HepG2 (cell line): Measurements from ENCODE around the gene PDE3B. TPM values are rescaled to one million over a fixed set of nuclear protein-coding genes. Genes with fewer than 3 reads are reported as not detected.

Experiments used
- ATAC-seq: fragments of 200-7000 bp; cut with Tn5 transposase; 3 replicates; pipeline ENCODE4 v1.9.1; 2020; ENCODE audit warnings: mild to moderate bottlenecking, moderate library complexity
- BruUV-seq: library from RNA; stranded (reverse); fragments of 400-500 nt; replicated peaks from 2 replicates; lab custom pipeline; 2021; lab: Mats Ljungman, UMichigan
- CTCF ChIA-PET: fragments of 300-600 bp; formaldehyde crosslinking; extraction: SDS; loops from one replicate; lab custom pipeline; 2021; ENCODE audit warnings: low total read pairs, inconsistent platforms, low intra/inter-chr PET ratio; lab: Yijun Ruan, JAX
- POLR2A ChIA-PET: fragments of 350-600 bp; sonication (Branson Sonifier 250); formaldehyde crosslinking; loops from one replicate; lab custom pipeline; 2020; ENCODE audit warnings: antibody characterized with exemption, inconsistent platforms; lab: Yijun Ruan, JAX
- DNase-seq: peaks from one replicate; pipeline ENCODE4 v3.0.0-alpha.2; 2015; ENCODE audit warnings: low spot score
- FAIRE-seq: peaks from 3 replicates; lab custom pipeline; 2011; peaks lifted over from hg19 to GRCh38; lab: Jason Lieb, UNC
- H2AFZ ChIP-seq: one replicate; pipeline ENCODE4 v1.6.1; 2011; ENCODE audit warnings: low read length, inconsistent platforms
- H3K27ac ChIP-seq: fragments of 300-600 bp; 3 replicates; pipeline ENCODE4 v1.8.0; 2011; ENCODE audit warnings: mixed run types, mild to moderate bottlenecking, mixed read lengths, low read length, inconsistent platforms; ENCODE audit not compliant: insufficient read depth; ENCODE audit errors: extremely low read length
- H3K27me3 ChIP-seq, 2 experiments: fragments of 200-600 bp in 1 of 2; 2 replicates in 1 of 2; 3 replicates in 1 of 2; pipeline versions ENCODE4 v1.6.0 to v1.8.0; 2011; ENCODE audit warnings: low read length in 2 of 2, mild to moderate bottlenecking in 2 of 2, moderate library complexity in 2 of 2, inconsistent platforms in 1 of 2; ENCODE audit not compliant: insufficient read depth in 2 of 2, control insufficient read depth in 1 of 2
- H3K36me3 ChIP-seq, 2 experiments: fragments of 200-600 bp in 1 of 2; replicated peaks in 1 of 2; 2 replicates in 1 of 2; 3 replicates in 1 of 2; pipeline versions ENCODE4 v1.5.1 to v1.8.0; 2011; ENCODE audit warnings: low read length in 2 of 2, inconsistent platforms in 1 of 2; ENCODE audit not compliant: insufficient read depth in 2 of 2, control insufficient read depth in 1 of 2
- H3K4me1 ChIP-seq: 2 replicates; pipeline ENCODE4 v1.5.1; 2012; ENCODE audit warnings: low read length, inconsistent platforms; ENCODE audit not compliant: insufficient read depth
- H3K4me2 ChIP-seq: 2 replicates; pipeline ENCODE4 v1.6.0; 2011; ENCODE audit warnings: low read depth, low read length, inconsistent platforms
- H3K4me3 ChIP-seq, 3 experiments: fragments of 200-600 bp in 1 of 3; sonication (generic), shearing (Covaris generic) in 1 of 3; replicated peaks in 1 of 3; 2 replicates each; pipeline ENCODE4 v1.5.1; 2011 to 2016; ENCODE audit warnings: low read length in 3 of 3, inconsistent platforms in 2 of 3, low read depth in 2 of 3, mild to moderate bottlenecking in 2 of 3, control low read depth in 1 of 3, mixed read lengths in 1 of 3; ENCODE audit not compliant: insufficient read depth in 1 of 3
- H3K79me2 ChIP-seq: one replicate; pipeline ENCODE4 v1.6.1; 2011; ENCODE audit warnings: low read length, inconsistent platforms; ENCODE audit not compliant: insufficient read depth
- H3K9ac ChIP-seq: 2 replicates; pipeline ENCODE4 v1.6.0; 2011; ENCODE audit warnings: mild to moderate bottlenecking, low read depth, low read length, inconsistent platforms; ENCODE audit not compliant: insufficient read depth
- H3K9me3 ChIP-seq: 2 replicates; pipeline ENCODE4 v1.5.1; 2012; ENCODE audit warnings: mild to moderate bottlenecking, low read length
- H4K20me1 ChIP-seq: 2 replicates; pipeline ENCODE4 v1.6.0; 2011; ENCODE audit warnings: inconsistent platforms, mild to moderate bottlenecking, low read length, moderate library complexity; ENCODE audit not compliant: insufficient read depth
- DMAP1 ChIP-seq: IDR thresholded peaks from 2 replicates; pipeline ENCODE4 v1.6.1; 2016
- KDM5B ChIP-seq: sonication (generic); formaldehyde crosslinking; IDR thresholded peaks from 2 replicates; pipeline ENCODE4 v1.4.0; 2020; ENCODE audit warnings: missing genetic modification reagents, mild to moderate bottlenecking, borderline replicate concordance
- NCOA1 ChIP-seq: sonication (generic); formaldehyde crosslinking; IDR thresholded peaks from 2 replicates; pipeline ENCODE4 v1.9.0; 2021; ENCODE audit warnings: missing genetic modification reagents
- NR3C1 ChIP-seq: sonication (generic); formaldehyde crosslinking; IDR thresholded peaks from 2 replicates; pipeline ENCODE4 v1.4.0; 2020; ENCODE audit warnings: missing genetic modification reagents
- SMYD3 ChIP-seq: sonication (generic); formaldehyde crosslinking; IDR thresholded peaks from 2 replicates; pipeline ENCODE4 v1.8.1; 2023; ENCODE audit warnings: mild to moderate bottlenecking, missing genetic modification reagents
- SNAPC4 ChIP-seq: sonication (generic); formaldehyde crosslinking; IDR thresholded peaks from 2 replicates; pipeline ENCODE4 v1.4.0; 2020; ENCODE audit warnings: mild to moderate bottlenecking, missing genetic modification reagents
- TAF1 ChIP-seq: sonication (generic); formaldehyde crosslinking; IDR thresholded peaks from 2 replicates; pipeline ENCODE4 v1.4.0; 2020; ENCODE audit warnings: missing genetic modification reagents
- TGIF2 ChIP-seq: IDR thresholded peaks from 2 replicates; pipeline ENCODE4 v1.6.1; 2016; ENCODE audit warnings: control low read depth, missing compliant biosample characterization
- WIZ ChIP-seq: sonication (generic); formaldehyde crosslinking; IDR thresholded peaks from 2 replicates; pipeline ENCODE4 v1.5.1; 2020; ENCODE audit warnings: mild to moderate bottlenecking, missing genetic modification reagents
- XBP1 ChIP-seq: sonication (generic); formaldehyde crosslinking; IDR thresholded peaks from 2 replicates; pipeline ENCODE4 v1.5.0; 2020; ENCODE audit warnings: missing genetic modification reagents
- ZBTB8A ChIP-seq: sonication (generic); formaldehyde crosslinking; IDR thresholded peaks from 2 replicates; pipeline ENCODE4 v1.4.0; 2020; ENCODE audit warnings: mild to moderate bottlenecking, low read depth, missing genetic modification reagents, borderline replicate concordance
- ZNF264 ChIP-seq: sonication (generic); formaldehyde crosslinking; IDR thresholded peaks from 2 replicates; pipeline ENCODE4 v1.4.0; 2020; ENCODE audit warnings: missing genetic modification reagents
- ZNF326 ChIP-seq: sonication (generic); formaldehyde crosslinking; IDR thresholded peaks from 2 replicates; pipeline ENCODE4 v1.4.0; 2020; ENCODE audit warnings: missing genetic modification reagents, borderline replicate concordance
- ZNF7 ChIP-seq: IDR thresholded peaks from 2 replicates; pipeline ENCODE4 v1.6.1; 2016; ENCODE audit warnings: missing biosample characterization, missing genetic modification reagents
- ZNF773 ChIP-seq: sonication (generic); formaldehyde crosslinking; IDR thresholded peaks from 2 replicates; pipeline ENCODE4 v1.4.0; 2020; ENCODE audit warnings: missing genetic modification reagents, borderline replicate concordance
- WGBS: methylation state at CpG from one replicate; pipeline ENCODE4 v1.1.6; 2017; ENCODE audit warnings: low lambda C conversion rate; 5-methylcytosine and 5-hydroxymethylcytosine counted together
- in situ Hi-C: cut with HindIII; loops from 2 replicates; pipeline ENCODE4 v1.10.0; 2017; ENCODE audit warnings: low pct_unique_long_range_greater_than_20kb; ENCODE audit not compliant: extremely low pct_ligation_motif_present
- intact Hi-C: fragments of 100-400 bp; cut with micrococcal nuclease; formaldehyde crosslinking; loops from one replicate; pipeline ENCODE4 v1.10.0; 2022; ENCODE audit not compliant: unreplicated experiment
- polyA plus RNA-seq, 8 experiments: library from polyadenylated mRNA; depleted of rRNA in 3 of 8; stranded (reverse) in 7 of 8; unstranded in 1 of 8; fragments of >200 nt; fragmentation: Illumina TruSeq in 4 of 8; extraction: Trizol in 4 of 8; gene quantifications; 2 replicates each; pipeline versions ENCODE4 v1.2.1 to v1.2.3, GENCODE V29; 2011 to 2016; ENCODE audit warnings: low read depth in 4 of 8, missing spikeins in 1 of 8, mixed read lengths in 1 of 8; ENCODE audit not compliant: insufficient read depth in 1 of 8
- total RNA-seq, 5 experiments: library from RNA; depleted of rRNA; stranded (reverse); fragments of >200 nt; fragmentation: Illumina TruSeq; extraction: Trizol; gene quantifications; 2 replicates each; pipeline ENCODE4 v1.2.3, GENCODE V29; 2016; ENCODE audit warnings: low read depth in 1 of 5
- TF ChIP-seq, protein P1 (sequence below): sonication (generic); formaldehyde crosslinking; IDR thresholded peaks from 2 replicates; pipeline ENCODE4 v1.8.1; 2023; ENCODE audit warnings: missing genetic modification reagents, mild to moderate bottlenecking, borderline replicate concordance

PDE3B gene
- total and polyA plus RNA-seq, 2 of the 13 experiments (the other 11 are each of a cell fraction or from before 2014, with no cell fraction given), result 14.1 to 26.5 TPM

DNA sequence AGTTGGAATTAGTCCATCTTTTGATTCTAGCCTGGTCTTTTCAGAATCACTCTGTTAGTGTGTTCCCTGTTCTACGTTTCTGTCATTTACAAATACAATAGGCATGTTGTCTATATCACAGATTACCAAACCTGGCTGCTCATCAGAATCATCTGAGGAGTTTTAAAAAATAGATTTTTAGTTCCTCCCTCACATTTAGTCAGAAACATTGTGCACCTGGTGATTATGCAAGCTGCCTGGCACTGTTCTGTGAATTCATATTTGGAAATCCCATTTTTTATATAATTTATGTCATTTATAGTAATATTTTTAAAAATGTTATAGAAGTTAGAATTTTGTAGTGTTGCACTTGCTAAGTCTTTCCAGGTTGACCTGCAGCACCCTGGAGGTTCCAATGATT lies 107.3 kb downstream of the PDE3B start:
- intact Hi-C loops (no loop called here), in situ Hi-C loops (no loop called here)
- H3K9ac ChIP-seq, result no peak overlapping the region
- H3K27ac ChIP-seq, result no peak overlapping the region
- CTCF ChIA-PET, result no interaction called here
- H3K4me1 ChIP-seq, result no peaks in the 10 kb centered on the region
- DNase-seq (no peak), FAIRE-seq (no peak), ATAC-seq (no peak)
- no peak overlapping the region for H3K4me2 ChIP-seq
- H3K4me3 ChIP-seq, result no peak overlapping the region
- H3K79me2 ChIP-seq, result peaks cover 11% of the 10 kb centered on the region
- H4K20me1 ChIP-seq, result no peaks in the 10 kb centered on the region
- WGBS, result 92% methylated on average over 1 of the region's 1 CpG
- POLR2A ChIA-PET, result no interaction called here
- no peaks in the 10 kb centered on the region for H3K36me3 ChIP-seq
- H2AFZ ChIP-seq, result no peak overlapping the region
- no peaks in the 10 kb centered on the region for H3K9me3 ChIP-seq
- no peaks in the 10 kb centered on the region for H3K27me3 ChIP-seq
- no peak for TF ChIP-seq NR3C1 (CRISPR knock-in tag)
- no peak for TF ChIP-seq KDM5B (CRISPR knock-in tag)
- no TSS peak for BruUV-seq

GRCh38 chr11:14751975-14752407 lies 108.4 kb downstream of the PDE3B start:
- no peaks in the 10 kb centered on the region for H4K20me1 ChIP-seq
- FAIRE-seq (no peak), DNase-seq (no peak), ATAC-seq (no peak)
- in situ Hi-C loops, result no loop called here
- H3K79me2 ChIP-seq, result peaks cover 13% of the 10 kb centered on the region
- H3K9me3 ChIP-seq, result no peaks in the 10 kb centered on the region
- no peak overlapping the region for H3K4me2 ChIP-seq
- no peak overlapping the region for H2AFZ ChIP-seq
- no peaks in the 10 kb centered on the region for H3K4me1 ChIP-seq
- POLR2A ChIA-PET, result no interaction called here
- no TSS peak for BruUV-seq
- no peaks in the 10 kb centered on the region for H3K27me3 ChIP-seq
- no peaks in the 10 kb centered on the region for H3K36me3 ChIP-seq
- H3K4me3 ChIP-seq, result no peak overlapping the region
- H3K27ac ChIP-seq, result no peak overlapping the region
- no peak overlapping the region for H3K9ac ChIP-seq
- CTCF ChIA-PET, result no interaction called here
- intact Hi-C loops, result no loop called here
- TF ChIP-seq DMAP1 (CRISPR knock-in tag), result no peak
- no peak for TF ChIP-seq TGIF2
- TF ChIP-seq, protein P1, sequence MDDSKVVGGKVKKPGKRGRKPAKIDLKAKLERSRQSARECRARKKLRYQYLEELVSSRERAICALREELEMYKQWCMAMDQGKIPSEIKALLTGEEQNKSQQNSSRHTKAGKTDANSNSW (CRISPR knock-in tag), result no peak
- no peak for TF ChIP-seq ZNF7
- TF ChIP-seq ZNF264, result no peak
- no peak for TF ChIP-seq NCOA1 (CRISPR knock-in tag)
- TF ChIP-seq XBP1 (CRISPR knock-in tag), result no peak
- TF ChIP-seq SMYD3 (CRISPR knock-in tag), result no peak
- no peak for TF ChIP-seq TAF1 (CRISPR knock-in tag)
- no peak for TF ChIP-seq SNAPC4
- no peak for TF ChIP-seq ZNF326 (CRISPR knock-in tag)
- no peak for TF ChIP-seq WIZ
- TF ChIP-seq ZNF773 (CRISPR knock-in tag), result no peak
- TF ChIP-seq ZBTB8A (CRISPR knock-in tag), result no peak
